ENCODE measurements around the gene RXRA.

DNA sequence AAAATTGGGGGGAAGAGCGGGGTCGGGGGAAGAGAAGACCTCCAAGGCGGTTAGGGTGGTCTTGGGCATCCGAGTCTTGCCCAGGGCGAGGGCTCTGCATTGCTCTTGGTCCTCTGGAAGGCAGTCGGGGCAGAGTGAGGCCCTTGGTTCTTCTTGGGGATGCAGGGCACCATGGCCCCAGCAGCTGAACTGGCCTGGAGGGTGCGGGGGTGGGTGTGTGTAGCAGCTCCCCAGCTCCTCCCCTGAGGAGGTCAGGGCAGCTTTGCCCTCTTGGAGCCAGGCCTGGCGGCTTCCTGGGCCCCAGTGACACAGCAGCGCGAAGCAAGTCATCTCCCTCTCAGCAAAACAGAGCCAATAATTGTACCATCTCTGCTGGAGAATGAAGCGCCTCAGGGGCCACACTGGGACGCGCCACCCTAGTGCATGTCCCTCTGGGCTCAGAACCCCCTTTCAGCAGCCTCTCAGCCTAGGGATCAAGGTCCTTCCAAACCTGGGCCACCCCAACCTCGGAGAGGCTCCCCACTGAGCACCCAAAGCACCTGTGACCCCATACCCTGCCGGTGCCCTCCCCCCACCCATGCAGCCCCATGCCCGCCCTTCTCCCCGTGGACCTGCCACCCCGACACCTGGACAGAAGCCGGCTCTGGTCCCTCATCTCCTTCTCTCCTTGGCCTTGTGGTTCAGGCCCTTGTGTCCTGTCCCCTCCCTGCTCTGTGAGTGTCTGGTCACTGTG, 10.4 kb upstream of the RXRA start:
- TF ChIP-seq, protein P1, sequence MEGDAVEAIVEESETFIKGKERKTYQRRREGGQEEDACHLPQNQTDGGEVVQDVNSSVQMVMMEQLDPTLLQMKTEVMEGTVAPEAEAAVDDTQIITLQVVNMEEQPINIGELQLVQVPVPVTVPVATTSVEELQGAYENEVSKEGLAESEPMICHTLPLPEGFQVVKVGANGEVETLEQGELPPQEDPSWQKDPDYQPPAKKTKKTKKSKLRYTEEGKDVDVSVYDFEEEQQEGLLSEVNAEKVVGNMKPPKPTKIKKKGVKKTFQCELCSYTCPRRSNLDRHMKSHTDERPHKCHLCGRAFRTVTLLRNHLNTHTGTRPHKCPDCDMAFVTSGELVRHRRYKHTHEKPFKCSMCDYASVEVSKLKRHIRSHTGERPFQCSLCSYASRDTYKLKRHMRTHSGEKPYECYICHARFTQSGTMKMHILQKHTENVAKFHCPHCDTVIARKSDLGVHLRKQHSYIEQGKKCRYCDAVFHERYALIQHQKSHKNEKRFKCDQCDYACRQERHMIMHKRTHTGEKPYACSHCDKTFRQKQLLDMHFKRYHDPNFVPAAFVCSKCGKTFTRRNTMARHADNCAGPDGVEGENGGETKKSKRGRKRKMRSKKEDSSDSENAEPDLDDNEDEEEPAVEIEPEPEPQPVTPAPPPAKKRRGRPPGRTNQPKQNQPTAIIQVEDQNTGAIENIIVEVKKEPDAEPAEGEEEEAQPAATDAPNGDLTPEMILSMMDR (IDR thresholded peaks at IDR 0.05) = no peak
- TF ChIP-seq EZH2 (IDR thresholded peaks at IDR 0.05; ENCODE audit: borderline replicate concordance, insufficient read depth, low read depth, low read length, poor library complexity, severe bottlenecking) = no peak
